HG03342 (cell line): ENCODE results near the gene TTC39A.

Experiments
- ATAC-seq: cut with Tn5 transposase; IDR thresholded peaks from one replicate; pipeline ENCODE4 v1.9.1; 2021; ENCODE audit warnings: mild to moderate bottlenecking, moderate library complexity; ENCODE audit not compliant: unreplicated experiment

TTC39A gene

DNA sequence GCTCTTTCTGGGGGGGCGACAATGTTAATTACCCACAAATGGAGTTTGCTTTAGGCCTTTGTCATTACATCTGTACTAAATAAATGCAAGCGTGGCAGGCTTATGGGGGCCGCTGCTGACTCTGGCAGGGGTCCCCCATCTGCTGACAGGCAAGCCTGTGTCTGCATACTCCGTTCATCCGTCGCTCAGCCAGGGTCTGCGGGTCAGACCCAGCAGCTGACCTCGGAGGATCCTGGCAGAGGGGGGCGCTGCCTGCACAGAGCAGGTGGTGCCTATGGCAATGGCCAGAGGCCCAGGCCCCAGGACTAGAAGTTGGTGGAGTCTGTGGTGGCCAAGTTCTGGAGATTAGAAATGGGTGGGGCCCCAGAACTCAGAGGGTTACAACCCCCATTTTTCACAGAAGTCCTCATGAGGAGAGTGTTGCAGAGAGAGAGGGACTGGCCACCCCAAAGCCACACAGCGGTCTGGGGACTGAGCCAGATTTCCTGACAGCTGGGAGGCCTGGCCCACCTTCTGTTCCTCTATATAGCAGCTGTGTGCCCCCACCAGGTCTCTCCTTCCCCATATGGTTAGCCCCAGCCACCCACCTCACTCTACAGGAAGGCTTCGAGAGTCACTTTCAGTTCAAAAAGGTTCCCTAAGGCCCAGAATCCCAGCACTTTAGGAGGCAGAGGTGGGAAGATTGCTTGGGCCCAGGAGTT lies 31.0 kb downstream of the TTC39A start:
- ATAC-seq, result no peak

GRCh38 chr1:51298322-51298705 lies 32.0 kb downstream of the TTC39A start:
- ATAC-seq, result no peak

DNA sequence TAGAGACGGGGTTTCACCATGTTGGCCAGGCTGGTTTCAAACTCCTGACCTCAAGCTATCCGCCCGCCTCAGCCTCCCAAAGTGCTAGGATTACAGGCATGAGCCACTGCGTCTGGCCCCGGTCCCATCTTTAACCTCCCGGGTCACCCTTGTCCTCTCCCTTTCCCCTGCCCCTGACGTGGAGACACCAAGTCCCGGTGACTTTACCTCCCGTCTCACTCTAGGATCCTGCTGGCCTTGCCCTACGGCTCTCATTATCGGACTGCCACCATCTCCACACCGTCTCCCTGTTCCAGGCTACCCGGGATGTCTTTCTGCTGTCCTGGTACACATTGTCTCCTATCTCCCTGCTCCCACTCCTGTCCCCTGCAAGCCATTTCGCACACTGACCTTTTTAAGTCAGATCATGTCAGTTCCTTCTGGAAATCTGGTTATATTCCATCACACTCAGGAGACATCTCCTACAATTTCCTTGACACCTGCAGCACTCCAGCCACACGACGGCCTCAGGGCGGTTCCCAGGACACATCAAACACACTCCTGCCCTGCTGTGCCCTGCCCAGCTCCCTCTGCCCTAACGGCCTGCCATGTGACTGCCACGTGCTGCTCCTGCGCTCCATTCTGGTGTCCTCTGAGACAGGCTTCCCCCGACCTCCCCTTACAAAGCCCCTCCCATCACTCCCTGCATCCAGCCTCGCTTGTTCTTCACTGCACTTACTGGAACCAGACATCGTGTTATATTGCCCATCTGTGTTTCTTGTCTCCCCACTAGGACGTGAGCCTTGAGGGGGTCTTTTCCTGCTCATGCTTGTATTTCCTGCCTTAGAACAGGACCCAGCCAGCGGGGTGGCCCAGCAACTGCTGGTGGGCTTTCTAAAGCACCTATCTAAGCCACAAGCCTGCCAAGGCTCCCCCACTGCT lies 32.7 kb downstream of the TTC39A start:
- ATAC-seq, result no peak

DNA sequence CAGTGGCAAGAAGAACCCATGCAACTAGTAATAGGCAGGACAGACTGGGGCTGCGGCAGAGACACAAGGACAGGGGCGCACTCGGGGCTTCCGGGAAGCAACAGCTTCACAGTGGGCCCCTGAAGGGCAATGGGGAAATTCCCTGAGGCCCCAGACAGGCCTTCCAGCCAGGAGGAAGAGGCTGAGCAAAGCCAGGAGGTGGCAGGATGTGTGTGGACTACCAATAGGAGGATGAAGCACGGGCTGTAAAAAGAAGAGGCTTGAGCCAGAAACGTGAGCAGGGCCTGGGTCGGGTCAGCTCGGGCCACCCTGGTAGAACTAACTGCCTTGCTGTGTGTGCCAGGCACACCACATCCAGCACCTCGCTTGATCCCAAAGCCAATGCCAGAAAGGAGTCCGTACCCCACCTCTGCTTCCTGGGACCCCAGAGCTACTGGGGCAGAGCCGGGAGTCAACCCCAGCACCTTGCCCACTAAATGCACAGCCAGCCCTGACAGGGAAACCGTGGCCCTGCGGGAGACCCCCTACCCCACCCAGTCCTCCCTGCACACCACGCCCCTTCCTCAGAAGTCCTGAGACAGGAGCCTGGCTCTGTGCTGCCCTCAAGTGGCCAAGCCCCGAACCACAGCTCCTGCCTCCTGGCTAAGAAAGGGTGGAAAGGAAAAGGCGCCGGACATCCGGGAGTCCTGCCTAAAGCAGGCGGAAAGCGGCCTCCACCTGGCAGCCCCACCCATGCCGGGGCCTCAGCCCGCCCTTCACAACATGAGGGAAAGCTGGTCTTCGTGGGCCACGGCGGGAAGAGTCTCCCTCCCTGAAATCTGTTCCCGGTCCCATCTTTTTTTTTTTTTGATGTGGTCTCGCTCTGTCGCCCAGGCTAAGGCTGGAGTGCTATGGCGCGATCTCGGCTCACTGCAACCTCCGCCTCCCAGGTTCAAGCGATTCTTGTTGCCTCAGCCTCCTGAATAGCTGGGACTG lies 33.7 kb downstream of the TTC39A start:
- ATAC-seq, result peak; percentile 61

- no peak for ATAC-seq
These were observed 34.4 kb downstream of the TTC39A start for GRCh38 chr1:51295926-51296325.

DNA sequence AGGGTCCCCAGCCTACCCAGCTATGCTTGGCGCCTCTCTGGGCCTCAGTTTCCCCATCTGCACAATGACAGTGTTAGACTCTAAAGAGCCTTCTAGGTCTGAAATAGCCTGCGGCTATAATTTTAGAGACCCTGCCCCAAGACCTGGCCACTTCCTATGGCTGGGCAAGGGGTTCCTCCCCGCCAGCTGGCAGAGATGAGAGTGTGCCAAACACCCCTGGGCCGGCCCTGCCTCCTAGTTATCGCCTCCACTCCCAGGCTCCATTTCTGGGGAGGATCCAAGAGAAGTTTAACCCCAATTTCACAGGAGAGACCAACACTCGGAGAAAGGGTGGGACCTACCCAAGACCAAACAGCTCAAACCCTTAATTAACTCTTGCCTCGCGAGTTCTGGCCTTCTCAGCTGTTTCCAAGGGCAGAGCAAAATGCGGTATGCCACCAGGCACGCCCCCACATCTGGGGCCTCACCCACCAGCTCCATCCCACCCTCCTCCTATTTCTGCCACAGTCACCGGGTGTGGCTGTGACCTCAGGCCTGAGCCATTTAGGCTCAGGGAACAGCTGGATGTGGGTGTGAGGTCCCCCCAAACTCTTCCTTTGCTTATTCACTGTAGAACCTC lies 35.7 kb downstream of the TTC39A start:
- no peak for ATAC-seq

DNA sequence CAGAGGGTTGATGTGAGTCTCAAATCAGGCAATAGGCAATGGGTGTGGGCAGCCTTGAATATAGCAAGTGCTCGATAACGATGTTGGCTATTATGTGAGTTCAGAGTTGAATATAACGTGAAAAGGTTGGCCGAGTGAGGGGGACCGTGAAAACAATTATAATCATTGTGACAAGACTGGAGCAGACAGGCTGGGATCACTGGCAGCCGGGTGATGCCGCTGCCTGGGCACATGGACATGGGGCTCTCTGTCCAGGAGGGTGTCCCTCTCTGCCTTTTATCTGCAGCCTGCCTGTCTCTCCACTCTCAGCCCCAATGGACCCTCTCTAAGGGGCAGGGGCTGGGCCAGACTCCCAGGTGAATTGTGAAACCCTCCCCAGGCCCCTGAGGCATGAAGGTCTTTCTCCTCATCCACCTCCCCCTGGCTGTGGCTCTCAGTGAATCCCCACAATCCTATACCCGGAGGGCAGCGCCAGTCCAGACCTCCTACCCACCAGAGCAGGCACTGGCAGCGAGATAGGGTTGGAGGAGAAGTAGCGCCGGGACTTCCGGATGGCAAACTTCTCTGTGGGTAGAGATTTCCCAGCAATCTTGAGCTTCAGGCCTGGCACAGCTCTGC lies 36.4 kb downstream of the TTC39A start:
- ATAC-seq, result no peak

DNA sequence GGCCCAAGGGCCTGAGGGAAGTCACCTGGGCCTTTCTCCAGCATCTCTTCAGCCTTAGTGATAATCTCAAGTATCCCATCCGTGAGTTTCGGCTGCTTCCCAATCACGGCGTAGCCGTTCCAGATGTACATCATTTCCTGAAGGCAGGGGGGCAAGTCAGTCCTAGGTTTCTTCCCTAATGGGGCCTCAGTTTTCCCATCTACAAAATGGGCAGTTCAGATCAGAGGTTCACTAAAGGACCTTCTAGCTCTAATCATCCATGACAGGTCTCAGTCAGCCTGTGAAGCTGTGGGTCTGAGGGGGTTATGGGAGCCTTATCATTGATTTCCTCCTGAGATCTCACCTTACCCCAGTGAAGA lies 39.9 kb downstream of the TTC39A start:
- no peak for ATAC-seq

DNA sequence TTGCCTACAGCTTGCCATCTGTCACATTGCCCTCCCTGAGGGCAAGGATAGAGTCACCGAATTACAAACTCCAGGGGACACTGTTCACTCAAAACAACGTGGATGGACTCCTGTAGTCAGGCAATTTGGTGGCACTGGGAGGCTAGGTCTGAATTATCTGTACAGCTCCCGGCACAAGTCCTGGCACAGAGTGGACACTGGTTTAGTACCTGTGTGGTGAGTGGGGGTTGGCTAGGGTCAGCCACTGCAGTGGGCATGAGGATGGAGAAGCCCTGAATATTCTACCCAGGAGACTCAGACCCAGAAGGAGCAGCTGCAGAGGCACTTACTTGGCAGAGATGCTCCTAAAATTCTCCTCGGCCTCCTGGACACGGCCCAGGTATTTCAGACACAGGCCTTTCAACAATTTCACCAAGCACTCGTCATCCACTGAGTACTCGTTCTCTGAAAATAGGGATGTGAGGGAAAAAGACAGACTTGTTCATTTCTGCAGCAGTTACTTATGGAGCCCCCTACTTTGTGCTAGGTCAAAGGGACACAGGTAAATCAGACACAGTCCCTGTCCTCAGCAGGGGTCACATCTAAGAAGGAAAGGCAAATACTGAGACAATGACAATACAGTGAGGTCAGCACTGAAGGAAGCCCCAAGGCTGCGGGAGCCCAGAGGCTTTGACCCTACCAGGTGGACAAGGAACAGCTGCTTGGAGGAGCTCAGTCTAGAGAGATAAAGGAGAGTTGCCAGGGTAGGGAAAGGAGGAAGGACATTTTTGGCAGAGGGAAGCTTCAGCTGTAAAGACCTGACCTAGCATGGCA lies 40.5 kb downstream of the TTC39A start:
- ATAC-seq, result no peak

- no peak for ATAC-seq
These were observed 41.8 kb downstream of the TTC39A start for GRCh38 chr1:51288578-51288977.

DNA sequence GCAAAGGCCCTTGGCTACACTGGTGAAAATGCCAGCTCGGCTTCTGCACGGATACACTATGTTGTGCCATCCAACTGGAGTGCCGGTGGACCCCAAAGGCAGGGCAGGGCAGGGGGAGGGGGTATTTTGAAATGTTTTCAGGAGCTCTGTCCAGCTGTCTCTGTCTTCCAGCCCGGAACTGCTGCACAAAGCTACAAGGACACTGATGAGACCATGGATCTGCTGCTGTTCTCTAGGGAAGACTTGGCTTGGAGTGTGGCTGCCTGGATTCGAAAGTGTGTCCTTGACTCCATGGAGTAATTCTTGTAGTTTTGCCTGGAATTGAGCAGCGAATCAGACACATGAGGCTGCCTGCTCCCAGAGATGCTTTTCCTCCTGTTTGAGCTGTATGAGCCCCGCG lies 42.4 kb downstream of the TTC39A start:
- no peak for ATAC-seq

GRCh38 chr1:51285055-51285454 lies 45.3 kb downstream of the TTC39A start:
- ATAC-seq, result peak; percentile 93

DNA sequence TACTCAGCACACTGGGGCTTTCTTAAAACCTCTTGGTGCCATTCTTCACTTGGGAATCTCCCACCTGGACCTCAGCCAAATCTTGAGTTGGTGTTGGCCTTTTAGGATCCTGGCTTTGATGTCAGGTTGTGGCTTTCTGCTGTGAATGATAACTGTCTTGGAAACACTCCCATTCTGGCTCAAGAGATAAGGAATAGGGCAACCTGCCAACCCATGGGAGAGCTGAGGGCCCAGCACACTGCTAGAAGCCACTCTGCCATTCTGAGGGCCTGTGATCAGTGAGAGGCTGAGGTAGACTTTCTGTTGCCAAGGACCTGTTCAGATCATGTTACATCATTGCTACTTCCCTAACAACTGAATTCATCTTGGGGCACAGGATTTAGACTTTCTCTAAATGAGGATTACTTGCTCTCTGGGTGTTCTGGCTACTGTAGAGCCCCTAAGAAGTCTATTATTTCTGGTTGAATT lies 45.8 kb downstream of the TTC39A start:
- ATAC-seq, result peak; percentile 52

- no peak for ATAC-seq
These were observed 46.4 kb downstream of the TTC39A start for GRCh38 chr1:51283979-51284378.

- ATAC-seq, result no peak
These were observed 47.8 kb downstream of the TTC39A start for GRCh38 chr1:51282605-51283004.

DNA sequence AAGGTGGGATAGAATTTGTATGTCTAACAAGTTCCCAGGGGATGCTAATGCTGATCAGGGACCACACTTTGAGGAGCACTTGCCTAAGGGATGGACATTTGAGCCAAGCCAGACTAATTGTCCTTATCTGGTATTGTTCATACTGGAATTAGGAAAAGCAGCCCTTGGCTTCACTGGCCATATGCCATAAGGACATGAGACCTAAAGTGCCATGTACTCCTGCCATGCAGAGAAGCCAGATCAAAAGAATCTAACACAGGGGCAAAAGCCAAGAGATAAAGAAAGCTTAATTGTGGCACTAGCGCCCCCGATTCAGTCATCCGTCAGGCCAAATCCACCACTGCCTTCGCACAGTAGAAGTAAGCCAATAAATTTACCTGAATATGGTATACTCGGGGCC lies 48.6 kb downstream of the TTC39A start:
- ATAC-seq, result no peak

DNA sequence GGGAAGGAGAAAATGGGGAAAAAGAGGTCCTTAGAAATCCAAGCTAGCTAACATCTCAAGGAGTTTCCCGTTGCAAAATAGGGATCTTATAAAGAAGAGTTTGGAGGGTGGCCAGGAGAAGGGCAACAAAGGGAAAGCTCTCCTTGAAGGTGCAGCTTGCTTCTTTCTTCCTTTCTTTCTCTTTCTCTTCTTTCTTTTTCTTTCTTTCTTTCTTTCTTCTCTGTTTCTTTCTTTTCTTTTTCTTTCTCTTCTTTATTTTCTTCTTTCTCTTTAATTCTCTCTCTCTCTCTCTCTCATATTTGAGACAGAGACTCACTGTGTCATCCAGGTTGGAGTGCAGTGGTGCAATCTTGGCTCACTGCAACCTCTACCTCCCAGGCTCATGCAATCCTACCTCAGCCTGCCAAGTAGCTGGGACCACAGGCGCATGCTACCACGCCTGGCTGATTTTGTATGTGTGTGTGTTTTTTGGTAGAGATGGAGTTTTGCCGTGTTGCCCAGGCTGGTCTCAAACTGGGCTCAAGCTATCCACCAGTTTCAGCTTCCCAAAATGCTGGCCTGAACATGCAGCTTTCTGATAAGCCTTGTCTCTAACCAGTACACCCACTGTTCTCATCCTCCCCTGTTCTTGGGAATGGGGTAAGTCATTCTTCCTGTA lies 49.9 kb downstream of the TTC39A start:
- ATAC-seq, result no peak

DNA sequence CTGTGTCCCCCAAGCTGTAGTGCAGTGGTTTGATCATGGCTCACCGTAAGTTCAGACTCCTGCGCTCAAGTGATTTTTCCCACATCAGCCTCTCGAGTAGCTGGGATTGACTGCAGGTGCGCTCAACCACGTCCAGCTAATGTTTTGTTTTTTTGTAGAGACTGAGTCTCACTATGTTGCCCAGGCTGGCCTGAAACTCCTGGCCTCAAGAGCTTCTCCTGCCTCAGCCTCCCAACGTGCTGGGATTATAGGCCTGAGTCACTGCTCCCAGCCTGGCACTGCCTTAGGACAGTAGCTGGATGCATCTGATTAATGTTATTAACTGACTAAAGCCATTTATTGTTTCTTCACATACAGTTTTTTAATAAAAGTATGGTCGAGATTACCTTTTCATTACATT lies 54.1 kb downstream of the TTC39A start:
- ATAC-seq, result no peak

- no peak for ATAC-seq
These were observed 55.7 kb downstream of the TTC39A start for GRCh38 chr1:51274676-51275075.
